ENCODE data around the gene NLRC5. TPM values are rescaled to one million over a fixed set of nuclear protein-coding genes. Genes with fewer than 3 reads are reported as not detected.

The NLRC5 gene
- total RNA-seq, 4 donors from 2014 or later, result 18.0 to 139 (median 30.6) TPM

- no peak for TF ChIP-seq CTCF (IDR thresholded peaks at IDR 0.05; ENCODE audit: low read depth)
Measured at GRCh38 chr16:56994311-56994710, 5.0 kb downstream of the NLRC5 start.

GRCh38 chr16:56995136-56995805 is 5.9 kb downstream of the NLRC5 start:
- TF ChIP-seq CTCF (IDR thresholded peaks at IDR 0.05; ENCODE audit: low read depth), result no peak

- no peak for TF ChIP-seq CTCF (IDR thresholded peaks at IDR 0.05; ENCODE audit: low read depth)
Measured at GRCh38 chr16:56997264-56997663, 7.9 kb downstream of the NLRC5 start.

GRCh38 chr16:56997931-56998330 is 8.6 kb downstream of the NLRC5 start:
- TF ChIP-seq CTCF (IDR thresholded peaks at IDR 0.05; ENCODE audit: low read depth), result no peak

- no peak for TF ChIP-seq CTCF (IDR thresholded peaks at IDR 0.05; ENCODE audit: low read depth)
Measured at GRCh38 chr16:56998352-56998751, 9.0 kb downstream of the NLRC5 start.

- no peak for TF ChIP-seq CTCF (IDR thresholded peaks at IDR 0.05; ENCODE audit: low read depth)
Measured at GRCh38 chr16:56998861-56999260, 9.5 kb downstream of the NLRC5 start.

GRCh38 chr16:56999409-57000270 is 10.3 kb downstream of the NLRC5 start:
- TF ChIP-seq CTCF (IDR thresholded peaks at IDR 0.05; ENCODE audit: low read depth), result no peak

Measured in subcutaneous adipose tissue (tissue), 4 donors.